22Rv1 (cell line): ENCODE data around the gene KAZN.

Experiments
- ZFX ChIP-seq: fragments of 450-650 bp; IDR thresholded peaks from 2 replicates; pipeline ENCODE4 v1.6.1; 2017; ENCODE audit warnings: antibody characterized with exemption, borderline replicate concordance
- TF ChIP-seq, protein P1 (sequence below): fragments of 450-650 bp; IDR thresholded peaks from 2 replicates; pipeline ENCODE4 v1.5.1; 2017; ENCODE audit warnings: mild to moderate bottlenecking

- TF ChIP-seq, protein P1, sequence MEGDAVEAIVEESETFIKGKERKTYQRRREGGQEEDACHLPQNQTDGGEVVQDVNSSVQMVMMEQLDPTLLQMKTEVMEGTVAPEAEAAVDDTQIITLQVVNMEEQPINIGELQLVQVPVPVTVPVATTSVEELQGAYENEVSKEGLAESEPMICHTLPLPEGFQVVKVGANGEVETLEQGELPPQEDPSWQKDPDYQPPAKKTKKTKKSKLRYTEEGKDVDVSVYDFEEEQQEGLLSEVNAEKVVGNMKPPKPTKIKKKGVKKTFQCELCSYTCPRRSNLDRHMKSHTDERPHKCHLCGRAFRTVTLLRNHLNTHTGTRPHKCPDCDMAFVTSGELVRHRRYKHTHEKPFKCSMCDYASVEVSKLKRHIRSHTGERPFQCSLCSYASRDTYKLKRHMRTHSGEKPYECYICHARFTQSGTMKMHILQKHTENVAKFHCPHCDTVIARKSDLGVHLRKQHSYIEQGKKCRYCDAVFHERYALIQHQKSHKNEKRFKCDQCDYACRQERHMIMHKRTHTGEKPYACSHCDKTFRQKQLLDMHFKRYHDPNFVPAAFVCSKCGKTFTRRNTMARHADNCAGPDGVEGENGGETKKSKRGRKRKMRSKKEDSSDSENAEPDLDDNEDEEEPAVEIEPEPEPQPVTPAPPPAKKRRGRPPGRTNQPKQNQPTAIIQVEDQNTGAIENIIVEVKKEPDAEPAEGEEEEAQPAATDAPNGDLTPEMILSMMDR, result no peak
- no peak for TF ChIP-seq ZFX
Measured at GRCh38 chr1:14585728-14586127, 12.8 kb upstream of the KAZN start.
